Anterior cingulate cortex (tissue), 58 donors: ENCODE results near the gene RNASEH2B.

Experiments
- DNase-seq, 58 donors: peaks; one replicate each; lab custom pipeline; 2025; lab: John Stamatoyannopoulos, UW

Gene RNASEH2B

GRCh38 chr13:50909605-50910484 is at the start of gene RNASEH2B:
Gene RNASEH2B, plus strand, starts transcription at chr13:50909791. Its CDS starts 286 bp downstream, at chr13:50910077.
- DNase-seq: peak in 56 of 58 donors; percentile 23 to 81 (median 64)

- DNase-seq: no peak
Measured at GRCh38 chr13:50864492-50864891, 45.1 kb upstream of the RNASEH2B start.

- no peak for DNase-seq
Measured at GRCh38 chr13:50866817-50867636, 42.6 kb upstream of the RNASEH2B start.

GRCh38 chr13:50867637-50867945 is 42.0 kb upstream of the RNASEH2B start:
- DNase-seq: no peak

- DNase-seq: no peak
Measured at GRCh38 chr13:50871405-50871804, 38.2 kb upstream of the RNASEH2B start.

GRCh38 chr13:50873467-50873866 is 36.1 kb upstream of the RNASEH2B start:
- peak in 1 of 58 donors; percentile 1 for DNase-seq

GRCh38 chr13:50873991-50874390 is 35.6 kb upstream of the RNASEH2B start:
- no peak for DNase-seq

- DNase-seq: no peak
Measured at GRCh38 chr13:50882816-50883435, 26.7 kb upstream of the RNASEH2B start.

- no peak for DNase-seq
Measured at GRCh38 chr13:50883728-50884127, 25.9 kb upstream of the RNASEH2B start.

GRCh38 chr13:50884265-50884664 is 25.3 kb upstream of the RNASEH2B start:
- DNase-seq: no peak

GRCh38 chr13:50887151-50887550 is 22.4 kb upstream of the RNASEH2B start:
- DNase-seq: no peak

- no peak for DNase-seq
Measured at GRCh38 chr13:50888362-50888761, 21.2 kb upstream of the RNASEH2B start.

GRCh38 chr13:50889317-50889716 is 20.3 kb upstream of the RNASEH2B start:
- DNase-seq: no peak

GRCh38 chr13:50891206-50891605 is 18.4 kb upstream of the RNASEH2B start:
- DNase-seq: no peak

GRCh38 chr13:50892210-50892944 is 17.2 kb upstream of the RNASEH2B start:
- no peak for DNase-seq

GRCh38 chr13:50893211-50893852 is 16.3 kb upstream of the RNASEH2B start:
- no peak for DNase-seq

- no peak for DNase-seq
Measured at GRCh38 chr13:50894012-50894411, 15.6 kb upstream of the RNASEH2B start.

- DNase-seq: no peak
Measured at GRCh38 chr13:50894504-50894903, 15.1 kb upstream of the RNASEH2B start.

GRCh38 chr13:50898338-50898737 is 11.3 kb upstream of the RNASEH2B start:
- DNase-seq: no peak

- no peak for DNase-seq
Measured at GRCh38 chr13:50901701-50902100, 7.9 kb upstream of the RNASEH2B start.
